Activated CD4-positive, alpha-beta T cell treated with anti-CD3 and anti-CD28 coated beads for 4 hours (primary cell): ENCODE data around the gene MTHFS.

ENCODE experiments used
- DNase-seq, 2 donors: peaks; one replicate each; pipeline ENCODE4 v3.0.0-alpha.2; 2020

MTHFS gene

DNA sequence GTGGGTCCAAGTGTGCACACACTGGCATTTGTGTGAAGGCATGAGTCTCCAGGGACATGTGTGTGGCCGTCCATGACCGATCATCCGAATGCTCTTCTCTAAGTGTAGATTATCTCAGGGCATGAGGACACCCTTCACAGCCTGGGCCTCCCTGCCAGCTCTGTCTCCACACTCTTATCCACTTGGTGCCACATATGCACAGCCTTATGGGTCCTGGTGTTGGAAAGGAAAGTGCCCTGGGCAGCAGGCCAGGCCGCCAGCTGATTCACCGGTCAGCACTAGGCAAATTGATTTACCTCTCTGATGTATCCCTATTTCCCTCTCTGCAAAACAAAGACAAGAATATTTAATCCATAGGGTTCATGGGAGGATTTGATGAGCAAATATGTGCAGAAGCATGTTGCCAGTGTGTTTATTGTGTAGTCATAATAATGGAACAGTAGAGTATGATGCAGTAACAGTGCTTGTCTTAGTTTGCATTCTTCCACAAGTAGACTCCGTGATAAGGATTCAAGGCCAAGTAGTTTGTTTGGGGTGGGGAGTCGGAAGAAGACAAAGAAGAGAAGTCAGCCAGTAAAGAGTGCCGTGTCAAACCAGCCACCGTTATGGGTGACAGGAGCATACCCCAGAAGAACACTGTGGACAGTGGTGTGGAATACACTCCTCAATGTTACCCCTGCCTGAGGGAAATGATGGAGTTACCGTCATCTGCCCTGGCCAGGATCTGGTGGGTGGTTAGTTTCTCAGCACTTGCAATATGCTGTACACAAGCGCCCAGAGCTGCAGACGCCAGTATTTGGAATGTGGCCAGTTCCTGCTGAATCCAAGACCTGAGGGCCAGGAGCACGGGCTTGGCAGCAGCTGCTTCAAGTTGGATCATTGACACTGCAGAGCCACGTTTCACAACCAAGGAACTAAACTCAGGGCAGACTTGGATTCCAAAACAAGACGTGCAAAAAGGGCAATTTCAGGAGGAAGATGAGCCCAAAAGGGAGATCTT is 85.1 kb downstream of the MTHFS start:
- no peak for DNase-seq

- no peak for DNase-seq
Observed at GRCh38 chr15:79804838-79805237, 92.0 kb downstream of the MTHFS start.

DNA sequence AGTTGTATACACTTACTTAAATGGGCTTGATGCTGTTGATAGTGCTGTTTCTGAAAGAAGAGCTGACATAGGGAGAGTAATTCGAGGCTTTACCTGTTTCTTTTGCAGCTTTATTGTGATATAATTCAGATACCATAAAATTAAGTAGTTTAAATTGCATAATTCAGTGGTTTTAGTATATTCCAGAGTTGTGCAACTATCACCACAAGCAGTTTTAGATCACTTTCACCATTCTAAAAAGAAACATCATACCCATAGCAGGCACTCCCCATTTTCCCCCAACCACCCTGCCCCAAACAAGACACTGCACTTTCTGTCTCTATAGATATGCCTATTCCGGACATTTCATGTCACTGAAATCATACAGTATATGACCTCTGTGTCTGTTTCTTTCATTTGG is 98.5 kb downstream of the MTHFS start:
- no peak for DNase-seq
